Stomach (tissue), 9 donors: ENCODE results near the gene S1PR1. TPM values are rescaled to one million over a fixed set of nuclear protein-coding genes. Genes with fewer than 3 reads are reported as not detected.

Experiments used
- DNase-seq, 2 donors: peaks; one replicate each; pipeline versions ENCODE4 v3.0.0 to v3.0.0-alpha.2; 2013 to 2019
- H3K27ac ChIP-seq, 5 donors: fragments of 200-600 bp in 4 of 5; sonication (generic) in 4 of 5; one replicate each; pipeline ENCODE4 v1.5.1; 2013 to 2019; ENCODE audit warnings: mild to moderate bottlenecking in 1 of 5, moderate library complexity in 1 of 5
- H3K27me3 ChIP-seq, 3 donors: fragments of 200-600 bp; sonication (generic); one replicate each; pipeline ENCODE4 v1.5.1; 2017 to 2019; ENCODE audit warnings: mixed run types in 1 of 3
- H3K36me3 ChIP-seq, 4 donors: fragments of 200-600 bp; sonication (generic); 1 replicate in 3 of 4; 2 replicates in 1 of 4; pipeline ENCODE4 v1.5.1; 2016 to 2019
- H3K4me1 ChIP-seq, 4 donors: fragments of 200-600 bp; sonication (generic); one replicate each; pipeline ENCODE4 v1.5.1; 2016 to 2019
- H3K4me3 ChIP-seq, 4 donors: fragments of 200-600 bp; sonication (generic) in 3 of 4; one replicate each; pipeline ENCODE4 v1.5.1; 2016 to 2019; ENCODE audit warnings: mild to moderate bottlenecking in 1 of 4
- H3K9me3 ChIP-seq, 4 donors: fragments of 200-600 bp; sonication (generic); one replicate each; pipeline ENCODE4 v1.5.1; 2016 to 2019
- CTCF ChIP-seq, 7 experiments: fragments of 450-650 bp in 4 of 7; fragments of 200-600 bp in 3 of 7; sonication (generic) in 3 of 7; IDR thresholded peaks; one replicate each; pipeline ENCODE4 v1.5.1; 2016 to 2019; ENCODE audit warnings: antibody characterized with exemption in 7 of 7, control low read depth in 2 of 7, mild to moderate bottlenecking in 1 of 7
- EP300 ChIP-seq: sonication (generic); formaldehyde crosslinking; IDR thresholded peaks from one replicate; pipeline ENCODE4 v1.6.1; 2017; ENCODE audit warnings: antibody characterized with exemption
- POLR2A ChIP-seq, 4 donors: fragments of 450-650 bp; IDR thresholded peaks; one replicate each; pipeline ENCODE4 v1.6.1; 2016; ENCODE audit warnings: antibody characterized with exemption in 4 of 4, control low read depth in 2 of 4, mild to moderate bottlenecking in 1 of 4, moderate library complexity in 1 of 4
- POLR2AphosphoS5 ChIP-seq, 3 donors: sonication (generic); formaldehyde crosslinking; IDR thresholded peaks; one replicate each; pipeline ENCODE4 v1.6.1; 2016; ENCODE audit warnings: antibody characterized with exemption in 3 of 3
- WGBS, 5 donors: extraction: QIAGEN DNeasy Blood & Tissue Kit in 3 of 5; methylation state at CpG; one replicate each; pipeline versions ENCODE4 v1.1.5 to v1.1.7; 2013 to 2018; 5-methylcytosine and 5-hydroxymethylcytosine counted together
- intact Hi-C: fragments of 100-400 bp; cut with DNase I; formaldehyde crosslinking; loops from one replicate; pipeline ENCODE4 v1.15.1; 2023; ENCODE audit warnings: low total_unique reads
- polyA plus RNA-seq, 3 donors: library from polyadenylated mRNA; stranded (reverse); fragments of 200-250 nt; gene quantifications; one replicate each; pipeline ENCODE4 v1.2.3, GENCODE V29; 2013
- total RNA-seq, 5 donors: library from RNA; depleted of rRNA; stranded (reverse); fragments of >200 nt; gene quantifications; one replicate each; pipeline versions ENCODE4 v1.1.0 to v1.2.3, GENCODE V29; 2014 to 2016
- donor health status: healthy with polysubstance abuse.
- donor health status: Bipolar disorder and iron deficiency.
- donor health status: healthy.

Gene S1PR1
- total and polyA plus RNA-seq, 8 donors, result 3.7 to 54.0 (median 10.0) TPM

DNA sequence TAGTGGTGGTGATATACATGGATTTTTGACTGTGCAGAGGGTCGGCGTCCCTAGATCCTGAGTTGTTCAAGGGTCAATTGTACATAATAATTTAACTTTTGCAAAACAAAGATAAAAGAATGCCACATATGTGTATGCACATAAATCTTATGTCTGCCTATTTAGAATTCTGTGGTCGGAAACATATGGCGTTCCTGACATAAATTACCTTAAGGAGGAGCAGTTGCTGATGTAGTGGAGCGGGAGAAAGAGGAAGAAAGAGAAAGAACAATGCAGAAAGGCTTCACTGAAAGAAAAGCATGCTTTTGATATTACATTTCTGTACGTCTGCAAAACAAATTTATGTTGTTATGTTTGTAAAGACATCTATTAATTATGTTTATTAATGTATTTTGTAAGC, 40.0 kb downstream of the S1PR1 start:
- intact Hi-C loops, result no loop called here
- H3K27ac ChIP-seq, result no peak overlapping the region

DNA sequence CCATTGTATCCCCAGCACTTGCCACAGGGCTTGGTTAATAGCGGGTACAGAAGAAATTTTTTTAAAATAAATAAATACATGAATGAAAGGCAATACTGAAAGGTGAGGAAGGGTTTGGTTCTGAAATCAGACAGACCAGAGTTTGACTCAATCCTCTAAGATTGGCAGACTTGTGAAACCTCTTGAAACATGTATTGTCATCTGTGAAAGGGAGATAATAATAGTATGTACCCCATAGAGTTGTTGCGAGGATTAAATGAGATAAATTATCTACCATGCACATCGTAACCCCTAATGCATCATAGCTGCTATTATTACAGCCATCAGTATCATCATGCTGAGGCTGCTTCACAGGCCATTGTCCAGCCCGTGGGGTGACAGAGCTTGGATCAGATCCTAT, 41.4 kb downstream of the S1PR1 start:
- Histone ChIP-seq H3K36me3 (no peaks in the 10 kb centered on the region), H3K9me3 (no peaks in the 10 kb centered on the region), H3K27me3 (peaks cover 0 to 4% (median 0%) of the 10 kb centered on the region in 3 donors), H3K4me3 (no peak overlapping the region), H3K4me1 (no peaks in the 10 kb centered on the region), H3K27ac (no peak overlapping the region)
- 75 to 87% (median 78%) methylated on average over 4 of the region's 4 CpGs for WGBS, 5 donors
- TF ChIP-seq EP300 (no peak), POLR2A (IDR thresholded peaks at IDR 0.05) (no peak), POLR2AphosphoS5 (IDR thresholded peaks at IDR 0.05) (no peak), CTCF (IDR thresholded peaks at IDR 0.05) (no peak)
- no peak for DNase-seq
- intact Hi-C loops, result no loop called here

More for the DNA sequence above, 40.0 kb downstream of the S1PR1 start:
- no peaks in the 10 kb centered on the region for H3K36me3 ChIP-seq
- 62 to 84% (median 75%) methylated on average over 6 of the region's 6 CpGs for WGBS, 5 donors
- H3K27me3 ChIP-seq, result peaks cover 0 to under 1% (median 0%) of the 10 kb centered on the region in 3 donors
- H3K4me1 ChIP-seq, result no peaks in the 10 kb centered on the region
- H3K9me3 ChIP-seq, result peaks cover 0 to 1% (median 0%) of the 10 kb centered on the region in 4 donors
- TF ChIP-seq POLR2A (IDR thresholded peaks at IDR 0.05) (no peak), POLR2AphosphoS5 (IDR thresholded peaks at IDR 0.05) (no peak), EP300 (no peak), CTCF (IDR thresholded peaks at IDR 0.05) (no peak)
- H3K4me3 ChIP-seq, result no peak overlapping the region
- DNase-seq, result no peak

DNA sequence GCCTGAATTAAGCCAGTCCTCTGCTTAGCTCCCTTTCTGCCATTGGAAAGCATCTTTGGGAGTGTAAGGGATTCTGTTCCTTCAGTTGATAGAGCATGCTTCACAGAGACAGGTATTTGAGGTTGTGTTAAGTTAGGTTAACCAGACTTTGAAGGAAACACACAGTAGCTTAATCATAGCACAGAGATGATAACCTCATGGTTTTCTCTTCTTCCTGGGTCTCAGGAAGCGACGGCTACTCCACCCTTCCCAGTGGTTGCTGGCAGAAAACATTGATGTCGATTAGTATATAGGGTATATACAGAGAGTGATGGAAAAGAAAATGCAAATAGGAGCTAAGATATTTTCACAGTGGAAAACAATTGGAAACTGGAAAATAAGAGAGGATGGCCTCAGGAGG, 42.0 kb downstream of the S1PR1 start:
- no peak for DNase-seq
- intact Hi-C loops, result no loop called here
- Histone ChIP-seq H3K4me3 (no peak overlapping the region), H3K9me3 (no peaks in the 10 kb centered on the region), H3K27me3 (peaks cover 0 to 4% (median 0%) of the 10 kb centered on the region in 3 donors), H3K4me1 (no peaks in the 10 kb centered on the region), H3K27ac (no peak overlapping the region), H3K36me3 (no peaks in the 10 kb centered on the region)
- WGBS, 5 donors, result 49 to 86% (median 61%) methylated on average over 3 of the region's 3 CpGs
- TF ChIP-seq POLR2AphosphoS5 (IDR thresholded peaks at IDR 0.05), result no peak

DNA sequence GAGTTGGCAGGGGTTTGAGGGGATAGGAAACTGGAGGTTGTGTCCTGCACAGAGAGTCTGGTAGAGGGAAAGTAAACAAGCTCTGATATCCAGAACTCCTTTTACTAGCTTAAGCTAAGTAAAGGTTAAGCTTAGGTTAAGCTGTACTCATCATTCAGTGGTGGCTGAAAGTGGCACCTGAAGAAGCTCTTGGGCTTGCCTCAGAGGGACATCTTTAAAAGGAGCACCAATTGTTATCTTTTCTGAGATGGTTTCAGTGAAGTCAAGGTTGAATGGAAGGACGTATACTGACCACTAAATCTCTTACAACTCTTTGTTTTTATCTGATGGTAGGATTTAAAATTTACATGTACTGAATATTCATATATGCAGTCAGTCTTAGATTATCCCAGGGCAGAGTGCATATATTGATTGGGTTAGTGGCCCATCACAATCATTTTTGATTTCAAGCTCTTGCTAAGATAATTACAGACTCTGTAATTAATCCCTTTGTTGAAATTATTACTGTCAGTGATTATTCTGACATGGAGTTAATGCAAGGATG, 43.3 kb downstream of the S1PR1 start:
- no peaks in the 10 kb centered on the region for H3K4me1 ChIP-seq
- TF ChIP-seq EP300 (no peak), POLR2AphosphoS5 (IDR thresholded peaks at IDR 0.05) (no peak), CTCF (IDR thresholded peaks at IDR 0.05) (no peak), POLR2A (IDR thresholded peaks at IDR 0.05) (no peak)
- H3K9me3 ChIP-seq, result no peaks in the 10 kb centered on the region
- intact Hi-C loops, result no loop called here
- 60 to 78% (median 75%) methylated on average over 1 of the region's 1 CpG for WGBS, 5 donors
- no peak overlapping the region for H3K4me3 ChIP-seq
- H3K36me3 ChIP-seq, result no peaks in the 10 kb centered on the region
- no peak overlapping the region for H3K27ac ChIP-seq
- H3K27me3 ChIP-seq, result peaks cover 0 to 4% (median 0%) of the 10 kb centered on the region in 3 donors
- DNase-seq, result no peak

DNA sequence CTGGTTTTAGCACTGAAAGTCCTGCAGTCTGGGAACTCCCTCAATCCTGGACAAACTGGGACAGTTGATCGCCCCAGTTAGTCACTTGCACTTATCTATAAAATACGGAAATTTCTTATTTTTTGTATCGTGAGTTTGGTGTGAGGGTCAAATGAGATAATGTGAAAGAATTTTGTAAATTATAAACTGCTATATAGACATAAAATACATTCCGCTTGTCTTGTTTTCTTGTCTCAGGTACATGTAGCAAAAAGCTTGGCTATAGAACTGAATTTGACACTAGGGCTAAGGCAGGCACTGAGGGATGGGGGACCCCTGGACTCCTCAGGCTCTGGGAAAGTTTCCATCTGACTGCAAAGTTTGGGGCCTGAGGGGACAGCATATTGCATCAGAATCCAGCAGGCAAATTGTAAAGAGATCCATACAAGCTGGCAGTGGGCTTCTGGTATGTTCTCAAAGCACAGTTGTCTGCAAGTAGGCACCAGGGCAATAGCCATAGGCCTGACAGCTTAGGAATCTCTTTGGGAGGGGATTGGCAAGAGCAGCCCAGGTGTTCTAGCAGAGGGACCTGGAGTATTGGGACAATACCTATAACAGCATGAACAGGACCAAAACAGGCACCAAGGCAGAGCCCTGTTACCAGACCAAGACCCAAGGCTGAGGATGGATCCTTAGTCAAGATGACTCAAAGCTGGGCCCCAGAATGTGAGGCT, 44.3 kb downstream of the S1PR1 start:
- Histone ChIP-seq H3K4me1 (no peaks in the 10 kb centered on the region), H3K27ac (no peak overlapping the region), H3K36me3 (no peaks in the 10 kb centered on the region), H3K4me3 (no peak overlapping the region), H3K9me3 (no peaks in the 10 kb centered on the region), H3K27me3 (peaks cover 0 to 4% (median 0%) of the 10 kb centered on the region in 3 donors)
- intact Hi-C loops, result no loop called here
- no peak for TF ChIP-seq POLR2AphosphoS5 (IDR thresholded peaks at IDR 0.05)
- TF ChIP-seq CTCF (IDR thresholded peaks at IDR 0.05), result no peak
- TF ChIP-seq EP300, result no peak
- no peak for TF ChIP-seq POLR2A (IDR thresholded peaks at IDR 0.05)
- WGBS, 5 donors, result 91 to 94% (median 92%) methylated on average over 4 of the region's 4 CpGs
- DNase-seq, result no peak
